ENCODE results near the gene TMEM243.

DNA sequence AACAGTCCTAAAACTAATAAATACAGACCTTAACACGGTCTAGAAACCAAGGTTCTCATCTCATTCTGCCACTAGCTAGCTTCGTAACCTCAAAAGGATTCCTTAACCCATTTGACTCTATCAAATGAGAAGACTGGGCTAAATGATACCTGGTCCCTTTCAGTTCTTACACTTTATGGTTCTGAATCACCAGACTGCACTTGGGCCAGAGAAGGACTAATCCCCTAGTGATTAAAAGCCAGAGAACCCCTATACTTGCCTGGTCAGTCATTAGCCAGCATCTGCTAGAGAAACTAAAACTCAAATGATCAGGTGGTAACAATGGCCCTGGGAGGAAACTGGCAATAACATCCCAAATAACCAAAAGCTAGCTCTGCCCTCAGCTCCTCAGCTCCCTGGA lies 16.8 kb downstream of the TMEM243 start:
- TF ChIP-seq, protein P1, sequence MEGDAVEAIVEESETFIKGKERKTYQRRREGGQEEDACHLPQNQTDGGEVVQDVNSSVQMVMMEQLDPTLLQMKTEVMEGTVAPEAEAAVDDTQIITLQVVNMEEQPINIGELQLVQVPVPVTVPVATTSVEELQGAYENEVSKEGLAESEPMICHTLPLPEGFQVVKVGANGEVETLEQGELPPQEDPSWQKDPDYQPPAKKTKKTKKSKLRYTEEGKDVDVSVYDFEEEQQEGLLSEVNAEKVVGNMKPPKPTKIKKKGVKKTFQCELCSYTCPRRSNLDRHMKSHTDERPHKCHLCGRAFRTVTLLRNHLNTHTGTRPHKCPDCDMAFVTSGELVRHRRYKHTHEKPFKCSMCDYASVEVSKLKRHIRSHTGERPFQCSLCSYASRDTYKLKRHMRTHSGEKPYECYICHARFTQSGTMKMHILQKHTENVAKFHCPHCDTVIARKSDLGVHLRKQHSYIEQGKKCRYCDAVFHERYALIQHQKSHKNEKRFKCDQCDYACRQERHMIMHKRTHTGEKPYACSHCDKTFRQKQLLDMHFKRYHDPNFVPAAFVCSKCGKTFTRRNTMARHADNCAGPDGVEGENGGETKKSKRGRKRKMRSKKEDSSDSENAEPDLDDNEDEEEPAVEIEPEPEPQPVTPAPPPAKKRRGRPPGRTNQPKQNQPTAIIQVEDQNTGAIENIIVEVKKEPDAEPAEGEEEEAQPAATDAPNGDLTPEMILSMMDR (IDR thresholded peaks at IDR 0.05; ENCODE audit: low read depth, low read length), result no peak
- TF ChIP-seq MAX (IDR thresholded peaks at IDR 0.05; ENCODE audit: low read depth, low read length), result no peak
- no peak for TF ChIP-seq POLR2A (IDR thresholded peaks at IDR 0.05; ENCODE audit: extremely low read depth, insufficient read length)
